ENCODE measurements around the gene CCP110.
A peak's percentile ranks its signal among the peaks of the same experiment; 100 is the strongest.
"Not testable (repeated sequence)": the region's sequence is repeated elsewhere in the genome, so short reads cannot be mapped to it uniquely, and the experiment has no call there.

Gene CCP110

GRCh38 chr16:19512297-19512696, 11.4 kb upstream of the CCP110 start:
- no peak for DNase-seq

- no peak for DNase-seq
These were observed 10.2 kb upstream of the CCP110 start for GRCh38 chr16:19513377-19514053.

GRCh38 chr16:19515757-19516156, 8.0 kb upstream of the CCP110 start:
- DNase-seq: no peak

DNA sequence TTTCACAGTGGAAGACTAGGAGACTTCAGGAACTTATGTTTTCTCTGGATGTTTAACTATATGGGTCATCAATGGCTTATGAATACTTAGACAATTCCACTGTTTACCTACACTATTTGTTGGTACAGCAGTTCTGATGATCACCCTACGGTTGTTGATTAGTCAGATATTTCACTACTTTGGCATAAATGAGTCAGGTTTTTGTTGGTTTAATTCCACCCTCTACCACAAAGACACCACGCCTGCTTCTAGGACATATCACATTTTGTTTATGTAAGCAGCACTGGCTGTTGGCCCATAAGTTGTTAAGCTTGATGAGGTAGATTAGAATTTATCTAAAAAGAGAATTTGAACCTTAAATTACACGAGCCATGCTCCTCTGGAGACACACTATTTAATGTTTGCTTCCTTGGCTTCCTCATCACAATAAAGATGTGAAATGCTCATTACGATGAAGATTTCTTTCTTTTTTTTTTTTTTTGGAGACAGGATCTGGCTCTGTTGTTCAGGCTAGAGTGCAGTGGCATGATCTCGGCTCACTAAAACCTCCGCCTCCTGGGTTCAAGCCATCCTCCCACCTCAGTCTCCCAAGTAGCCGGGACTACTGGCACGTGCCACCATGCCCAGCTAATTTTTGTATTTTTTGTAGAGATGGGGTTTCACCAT, 6.2 kb upstream of the CCP110 start:
- no peak for DNase-seq

DNA sequence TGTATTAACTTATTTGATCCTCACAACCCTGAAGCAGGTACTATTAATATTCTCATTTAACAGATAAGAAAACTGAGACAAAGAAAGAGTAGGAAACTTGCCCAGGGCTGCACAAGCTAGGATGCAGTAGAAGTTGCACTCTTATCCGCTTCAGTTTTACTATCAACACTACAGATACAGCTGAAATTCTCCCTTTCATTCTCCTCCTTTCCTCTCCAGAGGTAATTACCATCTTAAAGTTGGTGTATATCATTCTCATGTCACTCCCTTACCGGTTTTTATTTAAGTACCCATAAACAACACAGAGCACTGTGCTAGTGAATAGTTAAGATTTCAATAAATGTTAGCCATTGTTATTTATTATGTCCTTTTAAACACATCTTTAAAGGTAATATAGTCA, 5.4 kb upstream of the CCP110 start:
- DNase-seq: no peak

GRCh38 chr16:19520861-19521331, 2.8 kb upstream of the CCP110 start:
- DNase-seq: no peak

GRCh38 chr16:19521471-19522396, 2.0 kb upstream of the CCP110 start, which contains the start of gene GDE1:
GDE1 (minus strand) TSS chr16:19522098; CDS start chr16:19521964, 134 bp downstream.
- peak; percentile 85 to 93 (median 87) for DNase-seq

GRCh38 chr16:19522397-19522732, 1.4 kb upstream of the CCP110 start:
- no peak for DNase-seq

GRCh38 chr16:19522760-19523159, 982 bp upstream of the CCP110 start:
- DNase-seq: no peak

DNA sequence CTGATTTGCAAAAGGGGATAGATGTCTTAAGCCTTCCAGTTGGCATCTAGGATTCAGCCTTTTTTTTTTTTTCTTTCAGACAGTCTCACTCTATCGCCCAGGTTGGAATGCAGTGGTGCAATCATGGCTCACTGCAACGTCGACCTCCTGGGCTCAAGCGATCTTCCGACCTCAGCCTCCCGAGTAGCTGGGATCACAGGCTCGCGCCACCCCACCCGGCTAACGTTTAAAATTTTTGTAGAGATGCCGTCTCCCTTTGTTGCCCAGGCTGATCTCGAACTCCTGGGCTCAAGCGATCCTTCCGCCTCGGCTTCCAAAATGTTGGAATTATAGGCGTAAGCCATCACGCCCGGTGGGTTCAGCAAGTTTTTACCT, 571 bp upstream of the CCP110 start:
- no peak for DNase-seq

DNA sequence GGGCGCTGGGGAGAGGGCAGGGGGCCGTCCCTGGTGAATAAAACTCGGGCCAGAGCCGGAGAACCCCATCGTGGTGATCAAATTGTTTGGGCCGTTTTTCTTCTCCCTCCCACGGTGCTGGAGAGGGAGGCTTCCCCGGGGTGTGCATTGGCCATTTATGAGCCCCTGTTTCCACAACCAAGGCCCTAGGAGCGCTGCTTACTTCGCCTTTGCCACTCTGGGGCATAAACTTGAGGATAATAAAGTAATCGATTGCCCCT, 544 bp downstream of the CCP110 start:
- no peak for DNase-seq

GRCh38 chr16:19524616-19525384, 1.1 kb downstream of the CCP110 start:
- DNase-seq: no peak

DNA sequence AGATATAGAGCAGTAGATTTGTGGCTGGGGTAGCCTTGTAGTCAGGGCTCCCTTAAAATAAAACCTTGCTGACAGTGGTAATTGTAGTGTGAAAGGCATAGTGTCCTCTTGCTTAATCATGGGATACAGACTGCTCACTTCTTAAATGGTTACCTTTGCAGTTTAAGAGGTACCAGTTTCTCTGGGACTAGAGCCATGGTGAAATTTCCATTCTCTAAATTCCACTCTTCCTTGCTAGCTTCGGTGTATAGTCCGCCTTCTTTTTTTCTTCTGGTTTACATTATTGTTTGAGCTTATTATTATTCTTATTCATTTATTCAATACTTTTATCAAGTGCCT, 1.6 kb downstream of the CCP110 start:
- DNase-seq: no peak

DNA sequence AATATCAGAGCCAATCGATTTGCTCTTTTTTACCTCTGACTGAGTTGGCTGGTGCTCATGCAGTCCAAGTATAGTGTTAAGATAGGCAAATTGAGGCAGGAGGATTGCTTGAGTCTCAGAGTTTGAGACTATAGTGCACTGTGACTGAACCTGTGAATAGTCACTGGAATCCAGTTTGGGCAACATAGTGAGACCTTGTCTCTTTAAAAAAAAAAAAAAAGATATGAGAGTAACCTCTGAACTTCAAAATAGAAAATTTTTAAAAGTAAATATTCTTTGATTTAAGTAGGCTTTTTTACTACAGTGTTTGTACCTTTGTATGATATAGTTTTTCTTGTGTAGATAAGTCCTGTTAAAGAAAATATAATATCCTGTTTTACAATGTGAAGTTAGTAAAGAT, 3.4 kb downstream of the CCP110 start:
- DNase-seq: no peak

- no peak for DNase-seq
These were observed 4.9 kb downstream of the CCP110 start for GRCh38 chr16:19528666-19529065.

GRCh38 chr16:19532601-19533000, 8.9 kb downstream of the CCP110 start:
- DNase-seq: no peak

DNA sequence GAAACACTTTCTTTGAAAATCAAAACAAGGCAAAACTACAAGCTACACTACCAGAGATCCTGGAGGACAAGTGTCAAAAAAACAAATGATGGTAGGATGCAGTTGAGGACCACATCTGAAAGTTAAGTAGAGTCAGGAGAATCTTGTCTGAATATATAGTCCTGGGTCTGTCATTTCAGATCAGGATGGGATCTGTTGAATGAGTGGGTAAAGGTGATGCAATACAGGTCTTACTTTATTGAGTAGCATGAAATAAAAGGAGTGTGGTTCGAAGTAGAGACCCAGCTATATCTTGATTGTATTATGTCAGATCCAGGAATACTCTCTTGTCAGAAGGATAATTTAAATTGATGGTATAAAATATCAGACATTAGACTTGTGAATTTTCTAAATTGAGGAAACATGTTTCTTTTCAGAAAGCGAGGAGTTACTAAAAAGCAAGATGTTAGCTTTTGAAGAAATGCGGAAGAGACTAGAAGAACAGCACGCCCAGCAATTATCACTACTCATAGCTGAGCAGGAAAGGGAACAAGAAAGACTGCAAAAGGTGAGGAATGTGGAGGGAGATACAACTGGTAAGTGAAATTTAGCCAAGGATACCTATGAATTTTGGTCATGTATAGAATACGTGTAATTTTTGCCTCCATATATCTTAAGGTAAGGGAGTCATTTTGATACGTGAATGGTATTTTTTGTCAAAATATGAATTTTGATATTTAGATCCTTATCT, 16.7 kb downstream of the CCP110 start:
- no peak for DNase-seq

GRCh38 chr16:19542138-19542821, 18.5 kb downstream of the CCP110 start:
- no peak for DNase-seq

- DNase-seq: not testable (repeated sequence)
These were observed 19.7 kb downstream of the CCP110 start for GRCh38 chr16:19543278-19543996.

- no peak for DNase-seq
These were observed 24.4 kb downstream of the CCP110 start for GRCh38 chr16:19548144-19548543.

- DNase-seq: no peak
These were observed 25.9 kb downstream of the CCP110 start for GRCh38 chr16:19549673-19550072.
